ENCODE data around the gene NCMAP. TPM values are rescaled to one million over a fixed set of nuclear protein-coding genes. Genes with fewer than 3 reads are reported as not detected.

Gene NCMAP
- total and polyA plus RNA-seq, 2 experiments from 2014 or later: 0.17 to 0.23 TPM

GRCh38 chr1:24635195-24635843, 79.4 kb downstream of the NCMAP start (continued):
- TF ChIP-seq REST (IDR thresholded peaks at IDR 0.05; ENCODE audit: unreplicated experiment): no peak
- TF ChIP-seq CREB1 (CRISPR knock-in tag; IDR thresholded peaks at IDR 0.05; ENCODE audit: low read depth): no peak

- Histone ChIP-seq H4K20me1 (replicated peaks; ENCODE audit: insufficient read depth) (no peaks in the 10 kb centered on the region), H3K79me2 (replicated peaks; ENCODE audit: insufficient read depth) (no peaks in the 10 kb centered on the region; the same call in 1 of the 2 replicates), H3K27me3 (ENCODE audit: insufficient read depth) (no peaks in the 10 kb centered on the region), H2AFZ (no peak overlapping the region), H3K27ac (ENCODE audit: low read depth) (no peak overlapping the region), H3K4me1 (ENCODE audit: insufficient read depth) (peaks cover 8% of the 10 kb centered on the region; the same call in 1 of the 2 replicates), H3F3A (replicated peaks; ENCODE audit: low read depth) (peaks cover 7% of the 10 kb centered on the region; the same call in 1 of the 2 replicates), H3K9me2 (ENCODE audit: insufficient read depth) (no peaks in the 10 kb centered on the region), H3K4me2 (no peak overlapping the region), H3K36me3 (ENCODE audit: insufficient read depth) (no peaks in the 10 kb centered on the region), H3K4me3 (no peak overlapping the region)
- ATAC-seq (no peak), DNase-seq (ENCODE audit: low spot score) (no peak)
- Mint-ChIP-seq H3K27ac (no peak overlapping the region), H3K27me3 (ENCODE audit: insufficient read depth, low read depth, poor library complexity) (peaks cover 11% of the 10 kb centered on the region), H3K36me3 (ENCODE audit: low read depth) (peaks cover 3% of the 10 kb centered on the region; the same call in 1 of the 3 replicates), H3K4me1 (peaks cover 16% of the 10 kb centered on the region), H3K4me3 (no peak overlapping the region), H3K9me3 (no peaks in the 10 kb centered on the region)
- TF ChIP-seq EZH2phosphoT487 (IDR thresholded peaks at IDR 0.05; ENCODE audit: unreplicated experiment) (no peak), EZH2 (IDR thresholded peaks at IDR 0.05; ENCODE audit: low read depth, unreplicated experiment) (no peak), POLR2AphosphoS5 (IDR thresholded peaks at IDR 0.05; ENCODE audit: low read depth) (no peak), JUNB (IDR thresholded peaks at IDR 0.05; ENCODE audit: unreplicated experiment) (no peak), CREB1 (CRISPR knock-in tag; IDR thresholded peaks at IDR 0.05; ENCODE audit: low read depth) (no peak), ZNF331 (CRISPR knock-in tag; IDR thresholded peaks at IDR 0.05; ENCODE audit: low read depth) (no peak), CTCF (conservative IDR thresholded peaks at IDR 0.05; ENCODE audit: low read depth in 2 of 2) (no peak), STAT1 (IDR thresholded peaks at IDR 0.05; ENCODE audit: unreplicated experiment) (no peak), ZNF462 (CRISPR knock-in tag; IDR thresholded peaks at IDR 0.05) (no peak), ETS1 (IDR thresholded peaks at IDR 0.05) (no peak)
Measured at GRCh38 chr1:24636661-24637357, 80.9 kb downstream of the NCMAP start.

Measured in GM23338 (cell line).